ENCODE measurements around the gene UCN3. TPM values are rescaled to one million over a fixed set of nuclear protein-coding genes. Genes with fewer than 3 reads are reported as not detected.

Gene UCN3
- total RNA-seq, 1 donor from 2014 or later, result 1.2 TPM

GRCh38 chr10:5411941-5412276 lies 47.1 kb downstream of the UCN3 start:
- Mint-ChIP-seq H3K27me3 (peaks cover 8% of the 10 kb centered on the region), H3K27ac (peak overlapping the region; percentile 79), H3K4me1 (ENCODE audit: unreplicated experiment) (peaks cover 4% of the 10 kb centered on the region), H3K4me3 (peak overlapping the region; percentile 87), H3K36me3 (peaks cover 7% of the 10 kb centered on the region), H3K9me3 (peaks cover 10% of the 10 kb centered on the region)
- DNase-seq (ENCODE audit: extremely low spot score, unreplicated experiment), result no peak
- TF ChIP-seq CTCF (conservative IDR thresholded peaks at IDR 0.05), result no peak

GRCh38 chr10:5412277-5412941 lies 47.6 kb downstream of the UCN3 start, which contains the start of gene NET1:
Gene NET1 (plus strand): TSS chr10:5412557. CDS start chr10:5412693, 136 bp downstream.
- Mint-ChIP-seq H3K4me3 (peak within 1 kb of the TSS; percentile 87), H3K9me3 (peaks cover 11% of the 10 kb centered on the region), H3K4me1 (ENCODE audit: unreplicated experiment) (peaks cover 4% of the 10 kb centered on the region), H3K36me3 (peaks cover 12% of the 10 kb centered on the region), H3K27ac (peak within 1 kb of the TSS; percentile 79), H3K27me3 (peaks cover 8% of the 10 kb centered on the region)
- DNase-seq (ENCODE audit: extremely low spot score, unreplicated experiment), result peak; percentile 89
- no peak for TF ChIP-seq CTCF (conservative IDR thresholded peaks at IDR 0.05)

- Mint-ChIP-seq H3K4me1 (ENCODE audit: unreplicated experiment) (peaks cover 4% of the 10 kb centered on the region), H3K27ac (no peak overlapping the region), H3K4me3 (no peak overlapping the region), H3K9me3 (peaks cover 11% of the 10 kb centered on the region), H3K27me3 (peaks cover 8% of the 10 kb centered on the region), H3K36me3 (peaks cover 17% of the 10 kb centered on the region)
- DNase-seq (ENCODE audit: extremely low spot score, unreplicated experiment), result no peak
- TF ChIP-seq CTCF (conservative IDR thresholded peaks at IDR 0.05), result no peak
These were observed 48.5 kb downstream of the UCN3 start for GRCh38 chr10:5413012-5413938.

GRCh38 chr10:5416981-5417380 lies 52.2 kb downstream of the UCN3 start:
- no peak for TF ChIP-seq CTCF (conservative IDR thresholded peaks at IDR 0.05)
- Mint-ChIP-seq H3K27ac (no peak overlapping the region), H3K9me3 (peaks cover 17% of the 10 kb centered on the region), H3K36me3 (peaks cover 36% of the 10 kb centered on the region), H3K27me3 (no peaks in the 10 kb centered on the region), H3K4me1 (ENCODE audit: unreplicated experiment) (peaks cover 4% of the 10 kb centered on the region), H3K4me3 (no peak overlapping the region)
- DNase-seq (ENCODE audit: extremely low spot score, unreplicated experiment), result no peak

GRCh38 chr10:5418584-5418983 lies 53.8 kb downstream of the UCN3 start:
- TF ChIP-seq CTCF (conservative IDR thresholded peaks at IDR 0.05), result no peak
- H3K9me3 Mint-ChIP-seq, result peaks cover 17% of the 10 kb centered on the region

More at GRCh38 chr10:5418584-5418983, 53.8 kb downstream of the UCN3 start:
- no peak overlapping the region for H3K27ac Mint-ChIP-seq
- H3K36me3 Mint-ChIP-seq, result peaks cover 39% of the 10 kb centered on the region
- H3K27me3 Mint-ChIP-seq, result no peaks in the 10 kb centered on the region
- no peaks in the 10 kb centered on the region for H3K4me1 Mint-ChIP-seq (ENCODE audit: unreplicated experiment)
- no peak for DNase-seq (ENCODE audit: extremely low spot score, unreplicated experiment)
- H3K4me3 Mint-ChIP-seq, result no peak overlapping the region

Data from type B pancreatic cell (in vitro differentiated cells).